ENCODE results near the gene COG6.

Gene COG6

DNA sequence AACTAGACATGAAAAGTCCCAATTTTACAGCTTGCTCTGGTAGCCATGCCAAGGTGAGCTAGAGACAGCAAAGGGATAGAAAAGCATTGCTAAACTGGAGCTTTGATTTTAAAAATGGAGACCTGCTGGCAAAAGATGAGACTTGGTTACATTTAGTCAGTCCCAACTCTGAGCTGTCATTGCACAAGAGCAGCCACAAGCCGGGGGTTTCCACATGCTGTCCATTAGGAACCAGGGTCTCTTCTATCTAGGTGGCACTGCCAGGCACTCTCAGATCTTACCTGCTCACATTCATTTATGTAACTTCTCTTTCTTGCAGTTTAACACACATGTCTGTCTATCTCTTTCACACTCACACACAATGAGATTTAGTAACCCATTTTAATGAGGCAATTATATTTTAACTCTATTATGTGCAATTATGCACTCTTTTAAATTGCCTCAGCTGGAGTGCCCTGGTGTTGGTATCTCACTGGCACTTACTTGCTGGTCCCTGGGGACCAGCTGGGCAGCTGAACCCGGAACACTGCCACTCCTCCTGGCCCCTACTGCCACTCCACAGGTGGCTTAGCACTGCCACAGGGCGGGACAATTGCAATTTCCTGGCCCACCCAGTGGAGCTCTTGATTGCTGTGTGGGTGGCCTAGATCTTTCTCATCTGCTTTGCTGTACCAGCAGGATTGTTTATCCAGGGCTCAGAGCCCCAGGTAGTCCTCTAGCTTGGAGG is 112.5 kb downstream of the COG6 start:
- in situ Hi-C loops (cut with HindIII; ENCODE audit: low sequenced_read_pairs), result no loop called here

DNA sequence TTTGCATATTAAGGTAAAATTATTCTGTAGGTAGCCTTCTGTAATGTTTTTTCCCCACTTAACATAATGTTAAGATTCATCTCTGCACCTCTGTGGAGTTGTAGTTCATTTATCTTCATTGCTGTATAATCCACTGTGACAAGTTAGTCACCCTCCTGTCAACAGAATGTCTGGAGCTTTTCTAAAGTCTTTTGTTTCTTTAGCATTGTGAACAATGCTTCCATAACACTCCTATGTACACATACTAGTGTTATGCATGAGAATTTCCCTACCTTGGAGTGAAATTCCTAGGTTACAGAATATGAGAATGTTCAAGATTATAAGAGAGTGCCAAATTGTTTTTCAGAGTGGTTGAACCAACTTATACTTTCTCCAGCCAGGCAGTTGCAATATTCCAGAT is 113.5 kb downstream of the COG6 start:
- in situ Hi-C loops (cut with HindIII; ENCODE audit: low sequenced_read_pairs), result no loop called here

DNA sequence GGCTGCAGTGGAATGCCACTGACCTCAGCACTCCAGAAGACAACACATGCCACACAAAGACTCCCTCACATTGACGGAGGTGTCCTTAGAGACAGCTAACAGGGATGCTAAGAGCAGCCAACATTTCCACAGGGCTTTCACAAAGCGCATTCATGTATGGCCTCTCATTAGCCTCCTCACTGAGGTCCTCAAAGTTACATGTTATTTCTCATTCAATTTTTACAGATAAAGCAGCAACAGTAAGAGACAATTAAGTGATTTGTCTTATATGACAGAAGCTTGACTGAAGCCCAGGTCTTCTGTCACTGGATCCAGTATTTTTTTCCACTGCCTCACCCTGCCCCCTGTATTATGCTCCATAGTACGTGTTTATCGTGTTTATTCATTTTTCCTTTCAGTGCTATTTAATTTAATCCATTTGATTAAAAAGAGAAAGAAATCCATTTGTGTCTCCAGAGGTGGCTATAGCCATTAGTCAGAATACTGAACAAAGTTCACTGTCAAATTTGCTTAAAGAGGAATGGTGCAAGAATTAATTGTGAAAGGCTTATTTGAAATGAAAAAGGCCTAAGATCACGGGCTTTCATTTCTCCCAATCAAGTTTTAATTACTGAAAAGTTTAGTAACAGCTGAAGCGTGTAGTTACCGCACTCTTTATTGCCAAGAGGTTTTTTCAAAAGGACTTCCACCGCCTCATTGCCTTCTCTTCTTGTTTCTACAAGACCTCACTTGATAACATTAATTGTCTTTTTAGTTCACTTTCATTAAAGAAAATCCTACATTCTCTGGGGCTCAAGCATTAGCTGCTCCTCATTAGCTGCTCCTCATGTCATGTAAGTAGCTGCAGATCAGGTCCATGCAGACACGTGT is 115.0 kb downstream of the COG6 start:
- in situ Hi-C loops (cut with HindIII; ENCODE audit: low sequenced_read_pairs), result no loop called here

DNA sequence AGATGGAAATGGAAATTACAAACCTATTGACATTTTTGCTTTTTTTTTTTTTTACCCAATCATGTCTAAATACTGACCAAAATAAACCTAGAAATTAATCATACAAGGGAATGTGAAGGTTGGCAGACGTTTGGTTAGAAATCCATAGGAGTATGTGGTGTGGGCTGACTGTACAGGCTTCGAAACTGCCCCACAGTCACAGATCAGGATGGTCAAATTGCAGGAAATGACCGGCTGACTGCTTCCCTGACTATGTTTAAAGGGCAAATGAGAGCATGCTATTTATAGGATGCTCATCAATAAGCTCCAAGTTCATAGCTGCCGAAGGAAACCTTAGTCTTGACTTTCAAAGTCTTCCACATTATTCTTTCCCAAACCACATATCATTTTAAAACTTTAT is 118.4 kb downstream of the COG6 start:
- in situ Hi-C loops (cut with HindIII; ENCODE audit: low sequenced_read_pairs), result no loop called here

DNA sequence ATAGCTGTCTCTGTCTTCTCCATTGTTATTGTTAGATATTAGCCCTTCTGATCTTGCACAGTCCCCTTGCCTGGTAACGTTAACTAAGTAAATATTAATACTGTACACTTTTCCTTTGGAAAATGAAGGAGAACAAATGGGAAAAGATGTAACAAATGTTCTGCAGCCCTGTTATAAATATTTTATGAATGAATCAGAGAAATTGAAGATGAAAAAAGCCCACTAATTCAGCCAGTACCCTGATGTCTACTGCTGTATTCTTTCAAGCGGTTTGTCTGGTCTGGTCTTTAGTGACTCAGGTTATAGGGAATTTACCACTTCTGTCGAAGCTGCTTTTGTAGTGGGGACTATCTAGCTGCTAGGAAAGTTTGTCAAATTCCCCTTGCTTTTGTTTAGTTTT is 121.0 kb downstream of the COG6 start:
- in situ Hi-C loops (cut with HindIII; ENCODE audit: low sequenced_read_pairs), result no loop called here

DNA sequence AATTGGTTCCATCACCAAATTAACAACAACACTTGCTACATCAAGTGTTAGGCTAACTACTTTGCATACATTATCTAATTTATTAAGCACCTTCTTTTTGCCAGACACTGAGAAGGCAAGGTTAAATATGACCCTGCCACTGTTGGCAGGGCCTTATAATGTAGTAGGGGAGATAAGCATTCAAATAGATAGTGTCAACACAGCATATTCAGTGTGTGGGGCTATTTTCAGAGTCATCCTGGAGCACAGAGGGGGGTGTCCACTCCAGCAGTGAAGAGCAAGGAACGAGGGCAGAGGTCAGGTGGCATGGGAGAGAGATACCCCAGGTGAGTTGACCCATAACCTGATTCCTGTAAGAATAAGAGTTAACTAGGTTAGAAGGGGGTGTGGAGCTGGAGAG is 121.6 kb downstream of the COG6 start:
- in situ Hi-C loops (cut with HindIII; ENCODE audit: low sequenced_read_pairs), result no loop called here

DNA sequence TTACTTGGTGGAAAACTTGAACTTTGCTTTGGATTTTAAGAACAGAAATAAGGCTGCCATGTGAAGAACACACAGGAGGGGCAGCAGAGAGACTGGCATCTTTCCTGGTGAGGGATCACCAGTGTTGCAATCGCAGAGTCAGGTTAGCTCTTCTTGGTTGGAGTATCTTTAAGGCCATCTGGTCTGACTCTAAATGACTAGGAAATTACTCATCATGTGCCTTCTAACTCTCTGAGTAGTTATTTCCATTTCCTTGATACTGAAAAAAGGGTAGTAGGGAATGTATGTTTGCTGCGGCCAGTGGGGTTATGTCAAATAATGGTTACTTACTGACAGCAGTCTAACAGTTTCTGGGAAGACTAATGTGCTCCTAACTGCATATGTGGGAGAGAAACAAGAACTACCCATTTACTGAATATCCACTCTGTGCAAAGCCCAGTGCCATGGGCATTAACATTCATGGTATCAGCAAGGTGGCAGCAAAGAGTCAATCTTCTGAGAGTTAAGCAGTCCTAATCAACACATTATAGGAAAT is 122.1 kb downstream of the COG6 start:
- in situ Hi-C loops (cut with HindIII; ENCODE audit: low sequenced_read_pairs), result no loop called here

DNA sequence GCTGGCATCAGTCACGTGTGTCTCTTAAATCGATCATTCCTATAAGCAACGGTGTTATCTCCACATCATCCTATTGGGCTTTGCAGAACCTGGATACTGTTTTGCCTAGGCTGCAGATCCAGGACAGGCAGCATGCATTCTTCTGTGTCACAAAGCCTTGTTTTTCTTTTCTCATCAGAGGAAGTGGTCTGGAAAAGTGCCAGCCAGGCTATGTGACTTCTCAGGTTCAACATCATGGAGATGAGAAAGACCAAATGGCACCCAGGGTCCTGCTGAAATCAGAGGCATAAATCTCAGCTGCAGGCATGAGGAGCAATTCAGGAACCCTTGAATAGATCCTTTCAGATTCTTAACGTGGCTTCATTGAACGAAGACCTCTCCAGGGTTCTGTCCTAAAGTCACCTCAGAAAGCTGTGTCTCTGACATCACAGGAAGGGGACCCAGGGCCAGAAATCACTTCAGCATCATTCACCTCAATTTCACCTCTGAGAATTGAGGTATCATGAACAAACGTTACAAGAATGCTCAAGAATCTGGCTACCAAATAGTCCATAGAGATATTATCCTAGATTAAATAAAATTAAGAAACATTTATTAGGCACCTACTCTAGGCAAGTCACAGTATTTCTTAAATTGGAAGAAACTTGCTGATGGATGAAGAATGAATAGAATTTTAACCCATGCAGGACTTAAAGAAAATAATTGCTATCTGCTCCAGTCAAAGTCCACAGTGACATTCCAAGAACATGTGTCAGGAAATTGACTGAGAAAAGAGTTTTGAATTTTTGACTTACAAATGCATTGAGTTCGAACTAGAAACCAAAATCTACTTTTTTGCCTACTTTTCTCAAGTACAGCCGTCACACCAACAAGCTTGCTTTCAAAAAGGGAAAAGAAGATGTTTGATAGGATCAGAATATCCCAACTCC is 124.1 kb downstream of the COG6 start:
- in situ Hi-C loops (cut with HindIII; ENCODE audit: low sequenced_read_pairs), result no loop called here

DNA sequence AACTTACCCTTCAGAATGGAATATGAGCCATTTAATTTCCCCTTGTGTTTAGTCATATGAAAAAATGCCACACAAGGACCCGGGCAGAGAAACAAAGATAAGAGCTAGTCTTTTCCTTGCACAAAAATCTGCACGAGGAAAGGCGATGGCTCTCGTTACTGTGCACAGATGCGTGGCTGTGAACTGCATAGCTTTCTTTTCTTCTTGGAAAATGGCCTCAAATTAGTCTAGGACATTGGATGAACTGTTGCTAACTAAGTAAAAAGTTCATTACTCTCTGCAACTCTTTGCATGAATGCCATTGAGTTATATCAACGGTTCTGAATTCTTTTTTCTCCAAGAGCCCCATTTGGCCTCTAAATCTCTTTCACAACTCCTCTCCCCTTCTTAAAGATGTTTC is 125.2 kb downstream of the COG6 start:
- in situ Hi-C loops (cut with HindIII; ENCODE audit: low sequenced_read_pairs), result no loop called here

DNA sequence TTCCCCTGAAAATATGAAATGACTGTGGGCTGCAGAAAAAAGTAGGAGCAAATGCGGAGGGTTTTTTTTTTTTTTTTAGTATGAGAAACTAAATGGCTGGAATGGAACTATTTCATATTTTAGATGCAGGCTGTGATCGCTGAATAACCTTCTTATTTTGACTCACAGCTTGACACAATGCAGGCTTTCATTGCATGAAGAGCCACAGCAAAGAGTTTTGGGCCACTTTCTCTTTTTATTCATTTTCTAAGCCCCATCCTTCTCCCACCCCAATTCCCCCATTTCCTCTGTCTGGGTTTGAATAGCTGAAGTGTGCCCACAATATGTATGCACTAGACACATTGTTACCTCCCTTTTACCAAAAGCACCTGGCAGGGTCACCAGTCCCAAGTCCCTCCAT is 125.9 kb downstream of the COG6 start:
- in situ Hi-C loops (cut with HindIII; ENCODE audit: low sequenced_read_pairs), result no loop called here

DNA sequence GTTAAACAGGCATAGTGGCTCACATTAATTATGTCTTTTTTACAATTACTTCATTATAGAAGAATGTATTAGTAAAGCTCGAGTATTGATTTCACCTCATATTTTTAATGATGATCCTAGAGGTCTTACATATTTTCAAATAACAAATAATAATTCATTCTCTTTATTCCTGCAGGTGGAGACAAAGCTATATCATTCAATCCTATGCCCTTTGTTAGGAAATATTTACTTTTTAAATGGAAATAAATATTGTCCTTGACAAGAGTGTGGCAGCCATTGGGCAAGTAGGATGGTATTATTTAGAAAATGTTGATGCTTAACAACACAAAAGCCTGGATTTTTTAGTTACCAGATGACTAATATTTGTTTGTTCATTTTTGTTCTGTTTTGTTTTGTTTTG is 127.6 kb downstream of the COG6 start:
- in situ Hi-C loops (cut with HindIII; ENCODE audit: low sequenced_read_pairs), result no loop called here

DNA sequence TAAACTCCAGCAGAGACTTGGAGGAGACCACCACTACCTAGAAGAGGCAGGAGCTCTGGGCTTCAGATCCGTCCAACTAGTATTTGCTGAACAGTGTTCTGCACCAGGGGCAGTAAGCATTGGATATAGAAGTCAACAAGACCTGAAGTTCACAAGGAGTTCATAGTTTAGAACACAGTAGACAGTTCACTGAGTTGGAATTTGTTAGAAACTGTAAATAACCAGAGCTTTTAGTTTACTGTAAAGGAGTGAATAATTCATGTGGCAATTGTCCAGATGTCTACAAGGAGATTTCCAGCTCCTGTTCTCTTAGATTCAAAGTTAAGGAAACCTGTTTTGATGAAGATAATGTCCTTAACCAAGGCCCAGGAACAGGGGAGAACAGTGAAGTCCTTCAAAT is 128.9 kb downstream of the COG6 start:
- in situ Hi-C loops (cut with HindIII; ENCODE audit: low sequenced_read_pairs), result no loop called here

DNA sequence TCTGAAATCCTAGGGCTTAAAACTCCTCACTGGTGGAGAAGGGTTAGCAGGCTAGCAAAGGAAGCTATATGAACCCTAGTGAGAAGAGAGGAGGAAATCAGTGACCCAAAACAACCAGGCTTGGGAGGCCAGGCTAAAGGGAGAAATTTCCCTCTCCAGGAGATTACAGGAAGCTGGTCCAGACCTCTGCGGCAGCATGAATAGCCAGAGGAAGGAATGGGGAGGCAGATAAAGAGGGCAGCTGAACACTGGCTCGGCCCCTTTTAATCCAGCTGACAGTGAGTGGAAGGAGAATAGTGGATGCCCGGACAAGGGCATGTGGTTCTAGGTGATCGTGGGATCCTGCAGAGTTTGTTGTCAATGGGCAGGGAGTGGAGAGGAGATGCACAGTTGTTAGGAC is 130.6 kb downstream of the COG6 start:
- in situ Hi-C loops (cut with HindIII; ENCODE audit: low sequenced_read_pairs), result no loop called here

DNA sequence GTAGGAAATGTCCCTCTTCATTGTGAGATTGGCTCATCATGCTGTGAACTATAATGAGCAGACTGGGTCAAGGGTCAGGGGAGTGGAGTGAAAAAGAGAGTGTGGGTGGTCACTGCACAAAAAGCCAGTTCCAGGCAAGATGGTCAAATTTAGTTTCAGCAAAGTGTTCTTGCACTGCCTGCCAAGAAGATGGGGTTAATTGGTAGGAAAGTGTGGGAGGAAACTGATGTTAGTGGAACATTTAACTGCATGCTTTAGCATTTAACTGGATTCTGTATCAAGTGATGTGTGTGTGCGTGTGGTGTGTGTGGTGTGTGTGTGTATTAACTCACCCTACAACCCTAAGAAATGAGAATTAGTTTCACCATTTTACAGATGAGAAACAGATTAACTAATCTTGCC is 131.6 kb downstream of the COG6 start:
- in situ Hi-C loops (cut with HindIII; ENCODE audit: low sequenced_read_pairs), result no loop called here

DNA sequence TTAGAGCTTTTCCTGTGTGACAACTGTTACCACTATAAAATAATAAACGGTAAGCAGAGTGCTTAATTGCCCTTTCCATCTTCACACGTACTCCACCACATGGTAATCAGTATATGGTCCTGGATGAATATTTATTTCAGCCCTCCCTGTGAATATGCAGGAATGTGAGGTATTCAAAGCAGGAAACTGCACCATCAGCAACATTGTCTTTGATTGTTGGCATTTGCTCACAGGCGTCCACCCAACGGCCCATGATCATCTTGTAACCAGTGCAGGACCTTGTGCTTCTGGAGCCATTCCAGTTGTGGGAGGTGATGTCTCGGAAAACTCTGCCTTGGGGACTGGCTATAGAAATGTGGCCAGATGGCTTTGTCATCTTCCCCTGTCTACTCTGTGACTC is 132.6 kb downstream of the COG6 start:
- in situ Hi-C loops (cut with HindIII; ENCODE audit: low sequenced_read_pairs), result no loop called here

DNA sequence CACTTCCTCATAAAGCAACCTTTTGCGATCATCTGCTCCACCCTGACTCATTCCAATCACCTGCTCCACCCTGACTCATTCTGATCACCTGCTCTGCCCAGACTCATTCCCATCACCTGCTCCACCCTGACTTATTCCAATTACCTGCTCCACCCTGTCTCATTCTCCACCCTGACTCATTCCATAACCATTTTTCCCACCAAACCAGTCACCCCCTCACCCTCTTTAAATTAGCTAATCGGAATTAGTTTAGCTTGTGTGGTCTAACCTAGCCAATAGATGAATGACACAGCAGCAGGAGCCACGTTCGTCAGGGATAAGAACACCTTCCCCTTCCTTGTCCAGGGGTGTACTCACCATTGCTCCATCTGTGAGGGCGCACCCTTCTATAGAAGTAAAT is 134.0 kb downstream of the COG6 start:
- in situ Hi-C loops (cut with HindIII; ENCODE audit: low sequenced_read_pairs), result no loop called here

Data from DLD1 (cell line).